Measurements from ENCODE around the gene WDR54.

Gene WDR54, protein sequence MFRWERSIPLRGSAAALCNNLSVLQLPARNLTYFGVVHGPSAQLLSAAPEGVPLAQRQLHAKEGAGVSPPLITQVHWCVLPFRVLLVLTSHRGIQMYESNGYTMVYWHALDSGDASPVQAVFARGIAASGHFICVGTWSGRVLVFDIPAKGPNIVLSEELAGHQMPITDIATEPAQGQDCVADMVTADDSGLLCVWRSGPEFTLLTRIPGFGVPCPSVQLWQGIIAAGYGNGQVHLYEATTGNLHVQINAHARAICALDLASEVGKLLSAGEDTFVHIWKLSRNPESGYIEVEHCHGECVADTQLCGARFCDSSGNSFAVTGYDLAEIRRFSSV

DNA sequence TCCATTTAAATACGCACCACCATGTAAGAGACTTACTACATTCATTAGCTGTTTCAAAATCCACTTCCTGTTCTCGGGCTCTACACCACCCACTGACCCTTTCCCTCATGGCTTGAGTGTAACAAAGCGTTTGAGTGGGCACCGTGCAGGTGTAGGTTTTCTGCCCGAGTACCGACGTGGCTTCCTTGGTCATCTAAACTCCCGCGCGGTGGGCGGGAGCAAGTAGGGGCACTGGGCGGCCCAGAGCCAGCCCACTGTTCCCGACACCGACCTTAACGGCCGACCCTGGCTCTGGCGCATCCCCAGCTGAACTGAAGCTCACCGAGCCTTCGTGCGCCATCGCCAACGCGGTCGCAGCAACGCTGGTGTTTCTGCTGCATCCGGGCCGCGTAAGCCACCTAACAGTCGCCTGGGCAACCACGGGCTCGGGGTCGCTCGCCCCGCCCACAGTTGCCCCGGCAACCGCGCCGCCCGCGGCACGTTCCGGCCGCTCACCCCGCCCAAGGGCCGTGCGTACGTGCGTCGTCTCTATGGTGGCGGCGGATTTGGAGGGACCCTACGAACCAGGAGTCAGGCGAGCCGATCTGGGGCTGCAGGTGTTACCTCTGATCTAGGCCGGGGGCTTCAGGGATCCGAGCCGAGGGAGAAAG lies at the start of gene WDR54, which contains the start of gene C2orf81:
Gene WDR54, plus strand, starts transcription at position 510 of the 650 bp plus-strand sequence. CDS start 424 bp downstream, outside the sequence.
Gene C2orf81, minus strand, starts transcription at position 399 of the 650 bp plus-strand sequence. Its CDS starts 59 bp downstream, at position 340.
- DNase-seq (ENCODE audit: low read depth in 2 of 2), result peak; percentile 85 to 89

DNA sequence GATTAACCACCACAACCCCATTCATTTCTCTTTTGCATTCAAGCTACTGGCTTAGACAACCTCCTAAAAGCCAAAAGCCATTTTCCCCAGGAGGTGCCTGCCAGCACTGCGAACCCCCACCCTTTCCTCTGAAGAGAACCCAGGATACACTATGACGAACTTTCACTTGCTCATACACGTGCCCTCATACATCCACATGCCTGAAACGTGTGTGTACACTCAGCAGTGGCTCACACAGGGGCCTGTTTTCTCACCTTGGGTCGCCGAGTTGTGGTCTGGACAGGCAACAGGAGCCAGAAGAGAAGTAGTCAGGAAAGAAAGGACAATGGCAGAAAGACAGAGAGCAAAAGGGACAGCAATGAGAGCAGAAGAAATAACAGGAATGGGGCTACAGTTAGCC lies 48.9 kb upstream of the WDR54 start:
- DNase-seq (ENCODE audit: low read depth in 2 of 2), result no peak

DNA sequence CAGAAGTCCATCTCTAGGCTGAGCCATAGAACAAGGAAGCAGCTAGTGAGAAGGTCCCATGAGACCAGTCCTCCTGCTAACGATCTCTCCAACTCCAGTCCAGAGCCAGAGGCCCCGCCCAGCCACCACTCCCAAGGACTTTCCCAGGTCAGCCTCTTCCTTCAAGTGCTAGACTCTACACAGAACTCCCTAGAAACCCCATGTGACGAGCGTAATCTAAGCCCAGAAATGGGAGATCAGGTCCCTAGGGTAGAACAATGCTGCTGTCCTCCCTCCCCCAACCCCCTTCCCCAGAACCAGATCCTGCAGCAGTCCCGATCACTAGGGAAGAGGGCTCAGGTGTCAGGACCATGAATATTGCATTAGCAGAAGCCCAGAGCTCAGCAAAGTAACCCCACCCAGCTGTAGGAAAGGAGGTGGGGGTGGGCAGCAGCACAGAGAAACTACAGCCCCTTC lies 48.3 kb upstream of the WDR54 start:
- no peak for DNase-seq (ENCODE audit: low read depth in 2 of 2)

DNA sequence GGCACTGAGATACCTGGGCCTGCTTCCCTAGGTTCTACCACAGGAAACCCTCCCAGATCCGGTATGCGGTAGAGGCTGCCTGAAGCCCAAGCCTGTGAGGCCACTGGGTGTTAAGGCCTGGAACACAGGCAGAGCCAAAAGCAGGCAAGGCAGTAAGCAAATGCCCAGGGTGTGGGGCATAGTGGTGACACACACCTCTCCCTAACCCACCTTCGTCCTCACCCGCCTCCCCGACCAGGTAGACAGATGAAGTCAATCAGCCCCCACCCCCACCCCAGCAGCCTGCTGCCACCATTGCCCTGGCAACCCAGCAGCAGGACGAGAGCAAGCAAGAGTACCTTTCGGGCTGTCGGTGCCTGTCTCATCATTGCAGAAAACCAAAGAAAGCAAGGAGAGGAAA lies 47.5 kb upstream of the WDR54 start:
- DNase-seq (ENCODE audit: low read depth in 2 of 2), result no peak

DNA sequence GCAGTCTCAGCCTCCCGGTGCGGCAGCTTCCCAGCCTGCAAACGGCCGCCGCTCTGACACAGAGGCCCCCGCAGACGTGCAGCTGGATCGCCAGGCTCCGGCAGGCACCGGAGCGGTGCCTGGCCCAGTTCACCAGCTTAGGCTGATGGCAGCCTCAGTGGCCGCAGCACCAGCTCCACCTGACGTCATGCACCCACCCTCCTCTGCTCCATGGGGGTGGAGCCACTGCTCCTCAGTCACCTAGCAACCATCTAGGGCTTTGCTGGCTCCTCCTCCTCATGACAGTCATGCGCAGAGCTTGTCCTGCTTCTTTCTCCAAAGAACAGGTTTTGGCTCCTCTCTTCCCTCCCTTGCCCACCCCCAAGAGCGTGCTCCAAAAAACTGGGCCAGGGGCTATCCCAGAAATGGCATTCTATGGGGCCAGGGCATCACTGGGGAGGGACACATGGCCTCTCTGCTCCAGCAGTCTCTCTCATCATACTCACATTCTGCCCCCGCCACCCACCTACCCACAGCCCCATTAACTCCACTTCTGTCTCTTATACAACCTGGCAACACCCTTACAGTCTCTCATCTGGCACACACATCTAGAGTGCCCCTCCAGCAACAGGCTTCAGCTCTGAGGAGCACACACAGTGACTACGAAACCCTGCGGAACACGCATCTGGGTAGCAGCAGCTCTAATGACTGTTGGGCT lies 46.9 kb upstream of the WDR54 start:
- no peak for DNase-seq (ENCODE audit: low read depth in 2 of 2)

DNA sequence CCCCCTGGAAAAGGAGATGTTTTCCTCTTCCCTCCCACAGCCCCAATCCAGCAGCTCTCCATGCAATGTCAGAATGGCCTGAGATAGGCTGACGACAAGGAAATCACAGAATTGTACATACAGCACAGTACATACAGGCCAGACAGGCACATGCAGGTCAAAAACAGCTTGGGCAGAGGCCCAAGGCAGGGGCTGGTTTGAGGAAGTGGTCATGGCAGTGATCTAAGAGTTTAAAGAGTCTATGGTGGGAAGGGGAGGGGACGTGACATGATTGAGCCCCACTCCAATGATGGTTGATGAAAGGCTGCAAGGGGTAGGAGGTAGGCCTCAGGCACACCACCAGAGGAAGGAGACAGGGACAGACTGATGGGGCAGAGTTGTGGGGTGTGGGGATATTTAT lies 45.7 kb upstream of the WDR54 start:
- DNase-seq (ENCODE audit: low read depth in 2 of 2), result no peak

DNA sequence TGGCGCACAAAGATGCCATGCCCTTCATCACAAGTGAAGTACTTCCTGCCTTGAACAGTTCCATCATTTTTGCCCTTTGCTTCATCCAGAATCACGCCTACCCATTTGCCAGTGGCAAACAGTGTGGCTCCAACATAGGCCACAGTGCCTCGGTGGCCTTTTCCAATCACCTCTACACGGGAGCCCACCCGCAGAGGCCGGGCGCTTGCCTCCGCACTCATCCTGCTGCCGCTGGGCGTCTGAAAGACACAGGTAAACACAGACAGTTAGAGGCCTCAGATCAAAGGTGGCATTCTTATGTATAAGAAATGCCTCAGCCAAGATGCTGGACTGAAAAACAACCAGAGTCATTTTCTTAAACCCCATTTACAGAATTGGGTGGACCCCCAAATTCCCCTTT lies 43.5 kb upstream of the WDR54 start:
- DNase-seq (ENCODE audit: low read depth in 2 of 2), result no peak

DNA sequence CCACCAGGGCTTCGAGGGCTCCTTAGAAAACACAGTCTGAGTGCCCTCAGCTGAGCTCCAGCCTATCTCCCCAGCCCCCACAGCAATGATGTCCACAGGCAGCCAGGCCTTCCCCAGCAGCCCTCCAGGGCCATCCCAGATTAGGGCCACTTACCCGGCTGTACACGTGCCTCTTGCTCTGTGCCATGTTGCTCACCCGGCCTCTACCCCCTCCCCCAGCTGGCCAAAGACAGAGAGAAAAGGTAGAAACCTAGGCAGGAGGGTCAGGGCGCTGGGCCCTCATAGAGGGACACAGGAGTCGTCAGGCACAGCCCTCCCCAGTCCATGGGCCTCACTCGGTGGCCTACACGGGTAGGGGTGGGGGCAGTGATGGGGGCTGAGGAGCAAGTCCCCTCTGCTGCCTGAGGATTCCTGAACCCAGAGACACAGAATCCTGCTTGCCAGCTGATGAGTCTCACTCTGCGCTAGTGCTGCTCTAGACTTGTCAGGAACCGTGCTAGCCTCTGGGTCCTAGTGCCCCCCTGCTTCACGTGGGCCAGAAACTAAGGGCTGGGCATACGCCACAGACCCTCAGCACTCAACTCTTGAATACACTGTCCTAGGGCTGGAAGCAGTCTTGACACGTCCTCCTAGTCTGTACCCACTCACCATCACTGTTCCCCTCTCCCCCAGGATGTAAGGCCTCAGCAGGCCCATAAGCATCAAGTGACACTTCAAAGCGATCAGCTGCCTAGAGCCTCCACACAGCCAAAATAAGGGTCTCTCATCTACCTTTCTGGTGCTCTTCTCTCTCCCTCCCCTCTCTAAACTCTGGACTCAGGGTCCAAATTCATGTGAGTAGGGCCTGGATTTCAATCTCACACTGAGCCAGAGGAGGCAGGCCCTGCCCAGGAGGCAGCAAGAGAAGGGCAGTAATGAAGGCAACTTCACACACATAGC lies 41.4 kb upstream of the WDR54 start, which contains the start of gene DCTN1:
Gene DCTN1, minus strand, starts transcription at position 461 of the 939 bp plus-strand sequence. Its CDS starts 274 bp downstream, at position 187.
- no peak for DNase-seq (ENCODE audit: low read depth in 2 of 2)

DNA sequence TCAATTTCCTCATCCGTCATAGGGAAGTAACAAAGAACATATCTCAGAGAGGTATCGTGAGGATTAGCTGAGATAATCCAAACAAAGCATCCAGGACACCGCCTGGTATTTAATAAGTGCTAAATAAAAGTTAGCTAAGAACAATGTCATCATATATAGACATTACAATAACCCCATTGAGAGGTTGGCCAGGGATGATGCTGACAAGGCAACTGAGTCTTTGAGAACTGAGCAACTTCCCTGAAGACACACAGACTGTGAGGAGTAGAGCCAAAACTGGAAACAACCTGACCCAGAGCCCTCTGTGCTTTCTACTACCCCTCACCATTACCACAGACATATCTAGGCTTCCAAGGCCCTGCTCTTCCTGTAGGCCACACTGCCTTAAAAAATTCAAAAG lies 39.8 kb upstream of the WDR54 start:
- no peak for DNase-seq (ENCODE audit: low read depth in 2 of 2)

DNA sequence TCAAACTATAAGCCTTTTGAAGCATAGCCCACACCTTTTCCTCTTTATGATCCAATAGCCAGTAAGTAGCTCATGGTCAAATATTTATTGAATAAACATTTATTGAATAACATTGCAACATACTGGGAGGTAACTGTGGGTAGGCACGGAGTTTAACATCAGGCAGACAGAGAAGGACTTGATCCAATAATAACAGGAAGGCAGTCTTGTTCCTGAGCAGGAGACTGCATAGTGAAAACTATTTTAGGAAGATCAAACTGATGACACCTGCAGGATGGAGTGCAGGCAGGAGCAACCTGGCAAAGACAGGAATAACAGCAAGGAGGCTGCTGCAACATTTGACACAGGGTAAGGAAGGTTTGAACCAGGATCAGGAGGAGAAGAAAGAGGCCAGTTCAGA lies 38.3 kb upstream of the WDR54 start:
- no peak for DNase-seq (ENCODE audit: low read depth in 2 of 2)

GRCh38 chr2:74384051-74384450 lies 37.5 kb upstream of the WDR54 start:
- DNase-seq (ENCODE audit: low read depth in 2 of 2), result no peak

GRCh38 chr2:74385396-74385795 lies 36.1 kb upstream of the WDR54 start:
- no peak for DNase-seq (ENCODE audit: low read depth in 2 of 2)

GRCh38 chr2:74387346-74387745 lies 34.2 kb upstream of the WDR54 start:
- DNase-seq (ENCODE audit: low read depth in 2 of 2), result no peak

- DNase-seq (ENCODE audit: low read depth in 2 of 2), result no peak
Observed at GRCh38 chr2:74390606-74391005, 30.9 kb upstream of the WDR54 start.

DNA sequence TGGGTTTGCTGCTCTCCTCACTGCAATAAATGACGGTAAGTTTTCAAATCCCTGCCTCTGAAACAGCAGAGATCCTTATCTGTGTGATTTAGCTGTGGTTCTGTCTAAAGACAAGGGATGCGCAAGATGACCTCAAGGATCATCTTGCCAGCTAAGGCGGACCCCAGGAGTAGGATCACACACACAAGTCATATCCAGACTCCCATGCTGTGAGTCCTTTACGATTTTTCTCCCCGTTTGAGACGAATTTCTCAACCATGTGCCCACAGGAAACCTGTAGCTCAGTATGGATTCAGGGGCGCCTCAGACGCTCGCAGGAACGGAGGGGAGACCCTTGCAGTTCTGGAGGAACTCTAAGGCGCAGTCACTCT lies 30.3 kb upstream of the WDR54 start:
- no peak for DNase-seq (ENCODE audit: low read depth in 2 of 2)

- DNase-seq (ENCODE audit: low read depth in 2 of 2), result peak; percentile 89 to 96
Observed at GRCh38 chr2:74391580-74392448, 29.7 kb upstream of the WDR54 start.

DNA sequence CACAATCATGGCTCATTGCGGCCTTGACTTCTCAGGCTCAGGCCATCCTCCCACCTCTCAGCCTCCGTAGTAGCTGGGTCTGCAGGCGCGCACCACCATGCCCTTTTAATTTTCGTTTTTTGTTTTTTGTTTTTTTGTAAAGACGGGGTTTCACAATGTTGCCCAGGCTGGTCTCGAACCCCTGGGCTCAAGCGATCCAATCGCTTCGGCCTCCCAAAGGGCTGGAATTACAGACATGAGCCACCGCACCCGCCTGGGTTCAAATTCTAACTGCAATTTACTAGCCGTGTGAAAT lies 29.1 kb upstream of the WDR54 start:
- no peak for DNase-seq (ENCODE audit: low read depth in 2 of 2)

GRCh38 chr2:74393525-74393924 lies 28.0 kb upstream of the WDR54 start:
- no peak for DNase-seq (ENCODE audit: low read depth in 2 of 2)

DNA sequence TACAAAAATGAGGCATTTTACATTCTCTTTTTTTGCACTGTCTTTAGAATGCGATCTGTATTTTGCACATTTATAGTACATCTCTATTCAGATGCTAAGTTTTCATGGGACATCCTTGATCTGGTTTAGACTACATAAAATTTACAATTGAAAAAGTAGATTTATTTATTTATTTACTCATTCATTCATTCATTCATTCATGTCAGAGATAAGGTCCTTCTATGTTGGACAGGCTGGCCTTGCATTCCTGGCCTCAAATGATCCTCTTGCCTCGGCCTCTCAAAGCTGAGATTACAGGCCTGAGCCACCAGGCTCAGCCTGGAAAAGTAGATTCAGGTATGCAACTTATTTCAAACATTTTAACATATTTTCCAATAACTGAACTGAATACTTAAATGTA lies 25.4 kb upstream of the WDR54 start:
- no peak for DNase-seq (ENCODE audit: low read depth in 2 of 2)

DNA sequence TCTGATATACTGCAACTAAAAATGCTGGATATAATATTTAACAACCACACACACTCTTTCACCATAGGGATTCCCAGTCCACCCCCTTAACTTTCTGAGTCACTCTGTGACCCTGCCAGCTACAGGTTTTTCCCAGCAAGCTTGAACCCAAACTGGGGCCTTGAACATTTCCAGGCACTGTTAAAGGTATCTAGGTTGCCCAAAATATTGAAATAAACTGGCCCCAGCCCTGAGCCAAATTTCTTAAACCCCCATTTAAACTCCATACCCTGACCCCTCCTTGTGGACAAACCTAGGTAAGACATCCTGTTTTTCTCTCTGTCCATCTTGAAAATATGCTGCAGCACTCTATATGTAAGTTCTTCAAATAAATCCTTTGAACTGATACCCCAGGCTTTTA lies 21.7 kb upstream of the WDR54 start:
- no peak for DNase-seq (ENCODE audit: low read depth in 2 of 2)

- no peak for DNase-seq (ENCODE audit: low read depth in 2 of 2)
Observed at GRCh38 chr2:74401891-74402290, 19.6 kb upstream of the WDR54 start.

Data from stimulated activated CD8-positive, alpha-beta memory T cell treated with anti-CD3 and anti-CD28 coated beads, Interleukin-7, amount 100 ng/mL, for 1 hour (primary cell).